Thoracic aorta (tissue), 2 donors: ENCODE data around the gene NRCAM. TPM values are rescaled to one million over a fixed set of nuclear protein-coding genes. Genes with fewer than 3 reads are reported as not detected.

Experiments used
- ATAC-seq: fragments of 150-250 bp; one replicate; pipeline ENCODE4 v1.8.0; 2017; ENCODE audit warnings: low read depth; ENCODE audit not compliant: insufficient number of reproducible peaks, low FRiP score
- DNase-seq: peaks from one replicate; pipeline ENCODE4 v3.0.0-alpha.2; 2020; ENCODE audit warnings: low spot score
- H3K27ac ChIP-seq, 2 donors: fragments of 200-600 bp; sonication (generic); 1 replicate in 1 of 2; 2 replicates in 1 of 2; pipeline ENCODE4 v1.5.1; 2016; ENCODE audit warnings: mild to moderate bottlenecking in 2 of 2, moderate library complexity in 2 of 2
- H3K27me3 ChIP-seq: fragments of 200-600 bp; sonication (generic); replicated peaks from 2 replicates; pipeline ENCODE4 v1.6.0; 2016; ENCODE audit warnings: mild to moderate bottlenecking; ENCODE audit not compliant: insufficient read depth
- H3K36me3 ChIP-seq: fragments of 200-600 bp; sonication (generic); one replicate; pipeline ENCODE4 v1.5.1; 2016
- H3K4me1 ChIP-seq, 2 donors: fragments of 200-600 bp; sonication (generic); 1 replicate in 1 of 2; 2 replicates in 1 of 2; pipeline versions ENCODE4 v1.5.1 to v1.6.0; 2016; ENCODE audit warnings: low read depth in 2 of 2, mild to moderate bottlenecking in 1 of 2; ENCODE audit not compliant: control insufficient read depth in 1 of 2
- H3K4me3 ChIP-seq: fragments of 200-600 bp; sonication (generic); 2 replicates; pipeline ENCODE4 v1.5.1; 2016; ENCODE audit warnings: mild to moderate bottlenecking
- H3K9me3 ChIP-seq: fragments of 200-600 bp; sonication (generic); 2 replicates; pipeline ENCODE4 v1.5.1; 2016
- CTCF ChIP-seq: fragments of 200-600 bp; sonication (generic); IDR thresholded peaks from one replicate; pipeline ENCODE4 v1.5.1; 2019; ENCODE audit warnings: antibody characterized with exemption
- total RNA-seq, 2 donors: library from RNA; depleted of rRNA; stranded (reverse); fragments of >200 nt; gene quantifications; one replicate each; pipeline versions ENCODE4 v1.1.0 to v1.2.3, GENCODE V29; 2016

Gene NRCAM
- total RNA-seq, 2 donors from 2014 or later, result 2.4 to 3.3 TPM

GRCh38 chr7:108285003-108285368 is 171.2 kb downstream of the NRCAM start:
- DNase-seq, result no peak
- H3K4me3 ChIP-seq, result no peak overlapping the region
- H3K27ac ChIP-seq, result no peak overlapping the region
- no peaks in the 10 kb centered on the region for H3K9me3 ChIP-seq
- H3K4me1 ChIP-seq, result no peaks in the 10 kb centered on the region
- no peak for TF ChIP-seq CTCF
- no peaks in the 10 kb centered on the region for H3K27me3 ChIP-seq
- no peaks in the 10 kb centered on the region for H3K36me3 ChIP-seq
- no peak for ATAC-seq

GRCh38 chr7:108284349-108285002 is 171.8 kb downstream of the NRCAM start:
- no peak for TF ChIP-seq CTCF
- no peak overlapping the region for H3K27ac ChIP-seq
- no peak overlapping the region for H3K4me3 ChIP-seq
- no peaks in the 10 kb centered on the region for H3K9me3 ChIP-seq
- no peaks in the 10 kb centered on the region for H3K36me3 ChIP-seq
- no peaks in the 10 kb centered on the region for H3K27me3 ChIP-seq
- ATAC-seq (no peak), DNase-seq (no peak)
- H3K4me1 ChIP-seq, result no peaks in the 10 kb centered on the region

- no peak for ATAC-seq
- TF ChIP-seq CTCF, result no peak
- Histone ChIP-seq H3K4me1 (no peaks in the 10 kb centered on the region), H3K9me3 (no peaks in the 10 kb centered on the region), H3K4me3 (no peak overlapping the region), H3K27ac (no peak overlapping the region), H3K36me3 (no peaks in the 10 kb centered on the region), H3K27me3 (no peaks in the 10 kb centered on the region)
- no peak for DNase-seq
Observed at GRCh38 chr7:108283252-108283651, 173.0 kb downstream of the NRCAM start.

- no peaks in the 10 kb centered on the region for H3K9me3 ChIP-seq
- ATAC-seq, result no peak
- H3K36me3 ChIP-seq, result no peaks in the 10 kb centered on the region
- no peak overlapping the region for H3K4me3 ChIP-seq
- no peaks in the 10 kb centered on the region for H3K4me1 ChIP-seq
- no peaks in the 10 kb centered on the region for H3K27me3 ChIP-seq
- DNase-seq, result no peak
- no peak for TF ChIP-seq CTCF
- no peak overlapping the region for H3K27ac ChIP-seq
Observed at GRCh38 chr7:108282427-108282996, 173.7 kb downstream of the NRCAM start.

- no peaks in the 10 kb centered on the region for H3K27me3 ChIP-seq
- no peak for TF ChIP-seq CTCF
- H3K4me1 ChIP-seq, result no peaks in the 10 kb centered on the region
- no peaks in the 10 kb centered on the region for H3K36me3 ChIP-seq
- H3K9me3 ChIP-seq, result no peaks in the 10 kb centered on the region
- DNase-seq, result no peak
- no peak overlapping the region for H3K4me3 ChIP-seq
- no peak overlapping the region for H3K27ac ChIP-seq
- ATAC-seq, result no peak
Observed at GRCh38 chr7:108280136-108280535, 176.1 kb downstream of the NRCAM start.
